Measurements from ENCODE around the gene RASGRF2. TPM values are rescaled to one million over a fixed set of nuclear protein-coding genes. Genes with fewer than 3 reads are reported as not detected.
A peak's percentile ranks its signal among the peaks of the same experiment; 100 is the strongest.

The RASGRF2 gene
- total RNA-seq, 4 donors from 2014 or later: 3.3 to 26.4 (median 12.3) TPM

DNA sequence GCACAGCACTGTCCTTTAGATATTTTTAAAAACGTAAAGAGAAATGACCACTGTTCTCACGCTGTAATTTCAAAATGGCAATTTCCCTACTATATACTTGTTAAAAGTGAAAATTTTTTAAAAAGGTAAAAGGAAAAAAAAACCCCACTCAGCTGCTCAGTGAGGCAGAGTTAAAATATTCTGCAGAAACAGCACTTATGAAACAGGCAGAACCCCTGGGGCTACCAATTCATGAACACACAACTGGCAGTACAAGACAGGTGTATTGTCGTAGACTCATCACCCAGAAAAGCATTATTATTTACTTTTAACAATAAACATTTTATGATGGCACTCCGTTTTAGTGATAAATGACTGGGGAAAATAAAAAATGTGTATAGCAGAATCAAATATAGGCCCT, 1.5 kb upstream of the RASGRF2 start:
- H3K36me3 ChIP-seq: no peaks in the 10 kb centered on the region
- H3K27ac ChIP-seq: no peak overlapping the region
- TF ChIP-seq, protein P1, sequence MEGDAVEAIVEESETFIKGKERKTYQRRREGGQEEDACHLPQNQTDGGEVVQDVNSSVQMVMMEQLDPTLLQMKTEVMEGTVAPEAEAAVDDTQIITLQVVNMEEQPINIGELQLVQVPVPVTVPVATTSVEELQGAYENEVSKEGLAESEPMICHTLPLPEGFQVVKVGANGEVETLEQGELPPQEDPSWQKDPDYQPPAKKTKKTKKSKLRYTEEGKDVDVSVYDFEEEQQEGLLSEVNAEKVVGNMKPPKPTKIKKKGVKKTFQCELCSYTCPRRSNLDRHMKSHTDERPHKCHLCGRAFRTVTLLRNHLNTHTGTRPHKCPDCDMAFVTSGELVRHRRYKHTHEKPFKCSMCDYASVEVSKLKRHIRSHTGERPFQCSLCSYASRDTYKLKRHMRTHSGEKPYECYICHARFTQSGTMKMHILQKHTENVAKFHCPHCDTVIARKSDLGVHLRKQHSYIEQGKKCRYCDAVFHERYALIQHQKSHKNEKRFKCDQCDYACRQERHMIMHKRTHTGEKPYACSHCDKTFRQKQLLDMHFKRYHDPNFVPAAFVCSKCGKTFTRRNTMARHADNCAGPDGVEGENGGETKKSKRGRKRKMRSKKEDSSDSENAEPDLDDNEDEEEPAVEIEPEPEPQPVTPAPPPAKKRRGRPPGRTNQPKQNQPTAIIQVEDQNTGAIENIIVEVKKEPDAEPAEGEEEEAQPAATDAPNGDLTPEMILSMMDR (IDR thresholded peaks at IDR 0.05): no peak
- TF ChIP-seq POLR2A (IDR thresholded peaks at IDR 0.05): no peak
- DNase-seq: no peak
- intact Hi-C loops (cut with DNase I; ENCODE audit: low total_unique reads): no loop called here
- no peaks in the 10 kb centered on the region for H3K4me1 ChIP-seq
- H3K9me3 ChIP-seq: no peaks in the 10 kb centered on the region
- no peak overlapping the region for H3K4me3 ChIP-seq
- H3K27me3 ChIP-seq: no peaks in the 10 kb centered on the region

DNA sequence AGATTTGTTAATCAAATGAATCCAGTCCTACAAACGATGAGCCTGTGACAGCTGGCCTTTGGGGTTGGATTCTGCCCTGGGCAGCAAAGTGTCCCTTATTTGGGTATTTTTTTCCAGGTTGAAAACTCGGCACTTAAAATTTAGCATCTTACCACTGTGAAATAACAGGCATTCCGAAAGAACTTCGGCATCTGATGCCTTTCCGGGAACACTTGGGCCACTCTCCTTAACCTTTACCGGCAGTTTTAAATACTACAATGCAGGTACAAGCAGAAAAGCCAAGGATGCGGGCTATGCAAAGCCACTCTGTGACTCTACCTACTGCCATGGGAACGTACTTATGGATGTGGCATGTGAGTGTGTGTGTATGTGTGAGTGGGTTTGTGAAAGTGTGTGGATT, 1.0 kb upstream of the RASGRF2 start:
- no peaks in the 10 kb centered on the region for H3K36me3 ChIP-seq
- TF ChIP-seq POLR2A (IDR thresholded peaks at IDR 0.05): no peak
- TF ChIP-seq, protein P1 (IDR thresholded peaks at IDR 0.05): no peak
- no peak overlapping the region for H3K4me3 ChIP-seq
- no peaks in the 10 kb centered on the region for H3K27me3 ChIP-seq
- H3K4me1 ChIP-seq: no peaks in the 10 kb centered on the region
- no peaks in the 10 kb centered on the region for H3K9me3 ChIP-seq
- intact Hi-C loops (cut with DNase I; ENCODE audit: low total_unique reads): no loop called here
- no peak overlapping the region for H3K27ac ChIP-seq
- DNase-seq: no peak

DNA sequence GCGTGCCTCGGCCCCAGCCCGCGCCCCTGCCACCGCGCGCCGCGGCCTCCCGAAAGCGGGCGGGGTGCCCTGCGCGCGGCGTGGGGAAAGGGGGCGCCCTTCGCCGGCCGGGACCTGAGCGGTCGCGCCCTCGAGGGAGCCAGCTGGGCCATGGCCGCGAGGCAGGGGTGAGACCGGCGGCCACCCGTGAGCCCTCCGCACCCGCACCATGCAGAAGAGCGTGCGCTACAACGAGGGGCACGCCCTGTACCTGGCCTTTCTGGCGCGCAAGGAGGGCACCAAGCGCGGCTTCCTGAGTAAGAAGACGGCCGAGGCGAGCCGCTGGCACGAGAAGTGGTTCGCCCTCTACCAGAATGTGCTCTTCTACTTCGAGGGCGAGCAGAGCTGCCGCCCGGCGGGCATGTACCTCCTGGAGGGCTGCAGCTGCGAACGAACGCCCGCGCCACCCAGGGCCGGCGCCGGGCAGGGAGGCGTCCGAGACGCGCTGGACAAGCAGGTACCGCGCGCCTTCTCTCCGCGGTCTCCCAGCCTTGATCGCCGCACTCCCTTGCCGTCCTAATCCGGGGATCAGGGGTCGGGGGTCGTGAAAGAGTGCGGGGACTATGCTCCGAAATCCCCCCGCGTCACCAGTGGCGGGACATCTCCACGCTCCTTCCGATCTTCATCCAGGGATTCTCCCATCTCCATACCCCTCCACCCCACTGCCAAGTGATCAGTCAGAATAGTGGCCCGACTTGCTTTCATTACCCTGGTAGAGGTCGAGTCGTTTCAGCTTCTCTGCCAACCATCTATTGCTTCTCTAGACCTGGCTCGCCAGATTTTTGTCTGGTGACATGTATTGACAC, 590 bp downstream of the RASGRF2 start:
- intact Hi-C loops (cut with DNase I; ENCODE audit: low total_unique reads): no loop called here
- DNase-seq: peak in 1 of 2 donors; percentile 32
- TF ChIP-seq, protein P1 (IDR thresholded peaks at IDR 0.05): peak in 1 of 4 experiments; percentile 16
- no peak for TF ChIP-seq POLR2A (IDR thresholded peaks at IDR 0.05)
- Histone ChIP-seq H3K4me3 (peak overlapping the region; percentile 42 to 45), H3K9me3 (no peaks in the 10 kb centered on the region), H3K36me3 (no peaks in the 10 kb centered on the region), H3K4me1 (no peaks in the 10 kb centered on the region), H3K27ac (peak overlapping the region; percentile 72 to 84), H3K27me3 (no peaks in the 10 kb centered on the region)

DNA sequence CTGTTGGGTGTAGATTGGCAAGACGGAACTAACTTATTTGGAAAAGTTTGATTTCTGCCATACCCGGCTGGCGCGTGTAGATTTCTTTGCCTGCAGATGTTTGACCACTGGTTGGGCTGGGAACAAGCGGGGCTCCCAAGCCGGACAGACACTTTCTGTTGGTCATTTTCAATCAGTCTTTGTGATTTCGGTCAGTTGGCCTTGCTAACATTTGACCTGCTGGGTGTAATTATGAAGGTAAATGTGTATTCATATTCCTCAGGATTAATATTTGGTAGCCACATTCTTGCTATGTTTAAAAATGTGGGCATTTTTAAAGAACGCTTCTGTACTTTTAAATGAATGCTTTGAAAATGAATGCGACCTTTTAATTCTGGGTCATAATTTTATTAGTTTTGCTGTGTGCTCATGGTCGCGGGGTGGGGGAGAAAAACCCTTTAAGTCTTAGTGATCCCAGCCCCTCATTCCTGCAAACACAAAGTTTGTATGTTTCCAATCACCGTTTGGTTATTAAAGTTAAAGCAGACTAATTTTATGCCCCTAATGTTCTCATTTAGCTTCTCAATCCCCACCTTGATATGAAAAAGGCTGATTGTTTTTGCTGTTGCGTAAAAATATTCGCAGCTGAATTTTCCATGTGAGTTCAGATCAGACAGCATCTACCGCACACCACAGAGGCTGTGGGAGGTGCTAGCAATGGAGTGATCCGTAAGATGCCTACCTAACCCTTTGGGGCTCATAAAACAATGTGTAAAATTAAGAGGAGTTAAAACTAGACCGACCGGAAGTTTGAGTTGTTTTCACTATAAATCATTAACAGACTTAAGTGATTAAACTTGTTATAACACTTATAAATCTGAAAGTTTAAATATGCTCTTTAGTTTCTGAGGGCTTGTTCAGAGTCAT, 1.5 kb downstream of the RASGRF2 start:
- Histone ChIP-seq H3K27ac (peak overlapping the region; percentile 72 to 84), H3K4me3 (peak overlapping the region; percentile 42 to 45), H3K27me3 (no peaks in the 10 kb centered on the region), H3K36me3 (no peaks in the 10 kb centered on the region), H3K4me1 (no peaks in the 10 kb centered on the region), H3K9me3 (no peaks in the 10 kb centered on the region)
- TF ChIP-seq, protein P1 (IDR thresholded peaks at IDR 0.05): no peak
- no peak for TF ChIP-seq POLR2A (IDR thresholded peaks at IDR 0.05)
- DNase-seq: no peak
- intact Hi-C loops (cut with DNase I; ENCODE audit: low total_unique reads): no loop called here

Measured in uterus (tissue), 4 donors.